ENCODE measurements around the gene ERC2.

Gene ERC2

GRCh38 chr3:55766753-55767152 lies 701.5 kb downstream of the ERC2 start:
- no peak for DNase-seq

- DNase-seq, result no peak
Measured at GRCh38 chr3:55765906-55766701, 702.2 kb downstream of the ERC2 start.

- no peak for DNase-seq
Measured at GRCh38 chr3:55765398-55765797, 702.9 kb downstream of the ERC2 start.

GRCh38 chr3:55756976-55757375 lies 711.3 kb downstream of the ERC2 start:
- no peak for DNase-seq

- DNase-seq, result no peak
Measured at GRCh38 chr3:55755516-55756205, 712.6 kb downstream of the ERC2 start.

- no peak for DNase-seq
Measured at GRCh38 chr3:55752911-55753310, 715.4 kb downstream of the ERC2 start.

- DNase-seq, result no peak
Measured at GRCh38 chr3:55751730-55752129, 716.5 kb downstream of the ERC2 start.

GRCh38 chr3:55750525-55750924 lies 717.7 kb downstream of the ERC2 start:
- no peak for DNase-seq

GRCh38 chr3:55749036-55749435 lies 719.2 kb downstream of the ERC2 start:
- DNase-seq, result no peak

GRCh38 chr3:55746808-55747413 lies 721.4 kb downstream of the ERC2 start:
- DNase-seq, result no peak

- no peak for DNase-seq
Measured at GRCh38 chr3:55742832-55743136, 725.5 kb downstream of the ERC2 start.

GRCh38 chr3:55742022-55742831 lies 726.0 kb downstream of the ERC2 start:
- no peak for DNase-seq

GRCh38 chr3:55737186-55737585 lies 731.1 kb downstream of the ERC2 start:
- DNase-seq, result no peak

- no peak for DNase-seq
Measured at GRCh38 chr3:55735976-55736375, 732.3 kb downstream of the ERC2 start.

GRCh38 chr3:55731741-55732140 lies 736.5 kb downstream of the ERC2 start:
- no peak for DNase-seq

- DNase-seq, result no peak
Measured at GRCh38 chr3:55729546-55729945, 738.7 kb downstream of the ERC2 start.

GRCh38 chr3:55728461-55729100 lies 739.7 kb downstream of the ERC2 start:
- no peak for DNase-seq

GRCh38 chr3:55726501-55726775 lies 741.8 kb downstream of the ERC2 start:
- no peak for DNase-seq

- no peak for DNase-seq
Measured at GRCh38 chr3:55725681-55726500, 742.4 kb downstream of the ERC2 start.

GRCh38 chr3:55724821-55725220 lies 743.4 kb downstream of the ERC2 start:
- DNase-seq, result no peak

- DNase-seq, result no peak
Measured at GRCh38 chr3:55724407-55724784, 743.9 kb downstream of the ERC2 start.

Data from CD4-positive, alpha-beta T cell treated with Interleukin-17A for 1 hour (primary cell).